Measurements from ENCODE around the gene PEX3.
A peak's percentile ranks its signal among the peaks of the same experiment; 100 is the strongest.
"Not testable (repeated sequence)": the region's sequence is repeated elsewhere in the genome, so short reads cannot be mapped to it uniquely, and the experiment has no call there.

PEX3 gene

GRCh38 chr6:143507358-143508145, 56.9 kb downstream of the PEX3 start:
- no peak for DNase-seq

DNA sequence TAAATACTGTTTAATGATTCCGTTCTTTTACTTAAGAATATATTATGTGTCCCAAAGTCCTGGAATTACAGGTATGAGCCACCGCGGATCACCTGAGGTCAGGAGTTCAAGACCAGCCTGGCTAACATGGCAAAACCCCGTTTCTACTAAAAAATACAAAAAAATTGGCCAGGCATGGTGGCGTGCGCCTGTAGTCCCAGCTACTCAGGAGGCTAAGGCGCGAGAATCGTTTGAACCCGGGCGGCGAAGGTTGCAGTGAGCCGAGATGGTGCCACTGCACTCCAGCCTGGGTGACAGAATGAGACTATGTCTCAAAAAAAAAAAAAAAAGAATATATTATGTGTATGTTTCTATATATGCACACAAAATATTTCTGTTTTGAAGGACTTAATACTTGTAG, 59.7 kb downstream of the PEX3 start:
- DNase-seq: not testable (repeated sequence)

- DNase-seq: peak; percentile 74
Observed at GRCh38 chr6:143510991-143511891, 60.6 kb downstream of the PEX3 start, which contains the start of gene FUCA2. Gene FUCA2 (minus strand): TSS chr6:143511720. CDS start chr6:143511634, 86 bp downstream.

DNA sequence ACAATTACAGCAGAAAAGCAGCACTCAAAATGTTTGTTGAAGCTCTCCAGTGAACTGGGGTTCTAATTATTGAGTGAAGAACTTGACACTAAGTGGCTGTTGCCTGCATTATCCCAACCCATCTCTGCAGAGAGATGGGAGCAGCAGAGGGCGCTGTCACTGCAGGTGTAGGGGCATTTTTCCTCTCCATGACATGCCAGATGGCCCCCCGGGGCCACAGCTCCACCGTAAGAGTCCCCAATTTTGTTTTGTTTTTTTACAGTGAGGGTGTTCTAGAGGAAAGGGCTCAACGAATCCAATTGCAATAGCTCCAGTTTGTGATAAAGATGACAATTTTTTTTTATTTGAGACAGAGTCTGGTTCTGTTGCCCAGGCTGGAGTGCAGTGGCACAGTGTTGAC, 62.8 kb downstream of the PEX3 start:
- DNase-seq: no peak

GRCh38 chr6:143515061-143515760, 64.6 kb downstream of the PEX3 start:
- no peak for DNase-seq

DNA sequence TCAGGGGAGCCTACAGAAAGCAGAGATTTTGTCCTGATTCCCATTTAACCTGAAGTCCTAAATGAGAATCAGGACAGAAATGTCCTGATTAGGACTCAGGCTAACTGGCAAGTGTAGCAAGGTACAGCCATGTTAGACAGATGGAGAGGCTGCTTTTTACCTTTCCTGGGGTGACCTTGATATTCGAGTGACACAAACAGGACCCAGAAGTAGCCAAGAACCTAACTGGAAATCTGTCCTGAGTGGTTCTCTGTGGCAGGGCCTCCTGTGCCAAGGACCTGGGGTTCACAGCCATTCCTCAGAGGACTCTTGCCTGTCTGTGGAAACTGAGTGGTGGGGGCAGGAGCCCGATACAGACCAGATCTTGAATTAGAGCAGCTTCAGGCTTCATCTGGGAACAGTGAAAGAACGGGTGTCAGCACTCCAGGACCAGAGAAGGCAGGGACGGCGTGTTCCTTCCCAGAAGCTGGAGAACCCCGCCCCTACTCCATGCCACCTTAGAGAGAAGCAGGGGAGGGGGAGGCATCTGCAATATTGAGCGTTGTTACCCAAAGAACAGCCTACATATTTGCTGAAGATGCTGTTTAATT, 65.3 kb downstream of the PEX3 start:
- no peak for DNase-seq

GRCh38 chr6:143516690-143517446, 66.3 kb downstream of the PEX3 start:
- DNase-seq: no peak

- no peak for DNase-seq
Observed at GRCh38 chr6:143517447-143517773, 66.8 kb downstream of the PEX3 start.

DNA sequence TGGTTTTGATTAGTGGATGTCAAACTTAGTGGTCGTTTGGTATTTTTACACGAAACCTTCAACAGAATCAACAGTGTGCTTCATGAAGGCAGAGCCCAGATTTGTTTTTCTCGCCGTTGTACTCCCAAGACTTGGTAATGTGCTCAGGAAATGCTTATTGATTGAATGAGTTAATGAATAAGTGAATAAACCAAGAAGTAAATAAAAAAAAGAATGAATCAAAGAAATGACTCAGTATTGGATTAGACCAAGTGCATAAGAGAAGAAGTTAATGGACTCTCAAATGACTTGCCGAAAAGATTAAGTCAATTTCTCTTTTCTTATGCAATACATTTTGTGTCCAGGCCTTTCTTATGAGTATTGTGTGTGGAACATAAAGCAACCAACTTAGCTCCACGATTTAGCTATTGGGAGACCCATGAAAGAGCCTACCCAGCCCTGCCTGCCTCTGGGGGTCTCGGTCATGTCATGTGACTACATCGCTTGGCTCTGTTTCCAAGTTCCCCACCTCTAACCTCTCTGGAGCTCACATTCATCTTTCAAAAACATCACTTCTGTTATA, 71.5 kb downstream of the PEX3 start:
- DNase-seq: no peak

DNA sequence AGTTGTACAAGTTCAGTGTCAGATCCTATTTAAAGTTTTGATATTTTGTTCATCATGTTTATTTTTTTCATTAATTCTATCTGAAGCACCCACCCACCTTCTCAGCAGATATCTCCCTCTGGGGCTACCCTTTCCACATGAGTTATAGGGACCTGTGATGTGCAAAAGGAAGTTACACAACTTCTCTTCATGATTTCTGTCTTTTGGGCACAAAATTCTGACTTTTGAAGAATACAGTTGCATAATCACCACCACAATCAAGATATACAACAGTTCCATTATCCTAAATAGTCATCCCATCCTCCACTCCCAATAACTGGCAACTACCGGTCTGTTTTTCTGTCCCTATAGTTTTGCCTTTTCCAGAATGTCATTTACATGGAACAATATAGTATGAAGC, 74.8 kb downstream of the PEX3 start:
- DNase-seq: no peak

DNA sequence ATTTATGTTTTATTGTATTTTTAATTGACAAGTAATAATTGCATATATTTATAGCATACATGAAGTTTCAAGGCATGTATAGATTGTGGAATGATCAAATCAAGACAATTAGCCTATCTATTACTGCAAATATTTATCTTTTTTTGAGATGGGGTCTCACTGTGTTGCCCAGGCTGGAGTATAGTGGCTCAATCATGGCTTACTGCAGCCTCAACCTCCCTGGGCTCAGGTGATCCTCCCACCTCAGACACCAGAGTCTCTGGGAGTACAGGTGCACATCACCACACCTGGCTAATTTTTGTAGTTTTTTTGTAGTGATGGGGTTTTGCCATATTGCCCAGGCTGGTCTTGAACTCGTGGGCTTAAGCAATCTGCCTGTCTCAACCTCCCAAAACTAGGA, 77.1 kb downstream of the PEX3 start:
- no peak for DNase-seq

GRCh38 chr6:143528164-143528811, 77.7 kb downstream of the PEX3 start:
- DNase-seq: no peak

DNA sequence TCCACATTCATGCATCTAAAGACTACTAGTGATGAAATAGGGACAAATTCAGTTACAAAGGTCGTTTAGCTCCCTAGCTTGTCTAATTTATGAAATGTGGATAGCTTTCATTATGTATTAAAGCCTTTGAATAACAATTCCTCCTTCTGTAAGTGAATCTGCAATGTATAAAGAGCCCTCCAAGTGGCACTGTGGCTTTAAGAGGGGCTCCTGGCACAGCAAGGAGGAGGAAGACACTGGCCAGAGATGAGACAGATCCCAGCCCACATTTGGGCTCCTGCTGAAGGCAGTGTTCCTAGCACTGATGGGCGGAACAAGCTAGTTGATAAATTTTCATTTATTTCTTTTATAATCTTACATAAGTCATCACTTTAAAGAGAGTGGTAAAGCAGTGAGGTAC, 78.5 kb downstream of the PEX3 start:
- DNase-seq: no peak

DNA sequence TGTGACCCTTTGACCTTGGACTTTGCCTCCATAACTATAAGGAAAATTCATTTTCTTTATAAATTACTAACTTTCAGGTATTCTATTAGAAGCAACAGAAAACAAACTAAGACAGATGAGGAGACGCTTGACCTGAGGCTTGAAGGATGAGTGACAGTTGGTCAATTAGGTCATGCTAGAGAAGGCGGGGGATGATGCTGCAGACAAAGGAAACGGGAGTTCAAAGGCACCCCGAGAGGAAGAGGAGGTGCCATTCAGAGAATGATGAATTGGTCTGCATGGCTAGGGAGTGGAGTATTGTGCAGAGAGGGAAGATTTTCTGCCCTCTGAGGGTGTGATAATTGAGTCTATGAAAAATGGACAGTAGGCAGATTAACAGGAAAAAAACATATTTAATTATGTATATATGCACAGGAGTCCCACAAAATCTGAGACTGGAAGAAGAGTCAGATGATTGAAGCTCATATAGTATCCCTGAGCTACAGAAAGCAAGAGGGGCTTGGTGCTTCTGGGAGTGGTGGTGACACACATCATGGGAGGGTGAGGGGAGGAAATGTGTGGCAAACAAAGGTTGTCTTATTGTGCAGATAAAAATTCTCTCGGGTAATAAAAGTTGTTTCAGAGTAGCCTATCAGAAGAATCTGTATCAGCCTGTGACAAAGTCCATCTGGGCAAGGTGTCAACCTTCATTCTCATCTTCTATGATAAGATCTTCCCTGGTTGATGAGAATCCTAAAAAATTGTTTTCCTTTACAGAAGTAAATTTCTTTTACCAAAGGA, 81.3 kb downstream of the PEX3 start:
- no peak for DNase-seq

DNA sequence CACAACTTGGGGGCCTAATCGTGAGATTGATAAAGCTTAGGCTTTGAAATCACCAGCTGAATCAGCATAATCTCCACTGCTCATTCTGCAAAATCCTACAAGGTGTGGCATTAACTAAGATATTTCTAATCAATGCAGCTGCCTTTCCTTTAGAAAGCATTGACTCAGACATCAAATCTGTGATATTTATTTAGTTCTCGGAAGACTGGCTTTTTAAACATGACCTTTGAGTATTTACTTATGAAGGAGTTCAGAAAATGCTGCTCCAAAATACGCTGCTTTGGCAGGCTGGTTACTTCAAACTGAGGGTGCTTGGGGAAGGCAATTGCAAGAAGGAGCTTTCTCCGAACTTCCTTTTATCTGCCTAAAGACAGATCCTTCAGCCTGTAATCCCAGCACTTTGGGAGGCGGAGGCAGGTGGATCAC, 84.6 kb downstream of the PEX3 start:
- DNase-seq: no peak

DNA sequence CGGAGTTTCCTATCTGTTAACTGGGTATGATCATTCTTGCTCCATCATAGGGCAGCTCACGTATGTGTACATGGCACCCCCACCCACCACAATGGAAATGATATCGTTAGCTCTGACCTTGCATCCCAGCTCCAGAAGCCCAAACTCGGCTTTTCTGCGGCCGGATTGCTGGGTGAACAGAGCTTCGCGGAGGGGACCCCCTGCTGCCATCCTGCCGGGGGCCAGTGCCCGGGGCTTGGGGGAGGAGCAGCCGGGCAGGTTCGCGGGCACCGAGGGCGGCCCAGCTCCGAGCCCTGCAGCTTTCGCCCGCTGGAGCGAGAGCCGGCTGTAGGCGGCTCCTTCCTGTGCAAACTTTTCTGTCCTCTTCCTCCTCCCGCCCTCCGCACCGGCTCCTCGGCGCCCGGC, 85.9 kb downstream of the PEX3 start:
- peak; percentile 57 for DNase-seq

DNA sequence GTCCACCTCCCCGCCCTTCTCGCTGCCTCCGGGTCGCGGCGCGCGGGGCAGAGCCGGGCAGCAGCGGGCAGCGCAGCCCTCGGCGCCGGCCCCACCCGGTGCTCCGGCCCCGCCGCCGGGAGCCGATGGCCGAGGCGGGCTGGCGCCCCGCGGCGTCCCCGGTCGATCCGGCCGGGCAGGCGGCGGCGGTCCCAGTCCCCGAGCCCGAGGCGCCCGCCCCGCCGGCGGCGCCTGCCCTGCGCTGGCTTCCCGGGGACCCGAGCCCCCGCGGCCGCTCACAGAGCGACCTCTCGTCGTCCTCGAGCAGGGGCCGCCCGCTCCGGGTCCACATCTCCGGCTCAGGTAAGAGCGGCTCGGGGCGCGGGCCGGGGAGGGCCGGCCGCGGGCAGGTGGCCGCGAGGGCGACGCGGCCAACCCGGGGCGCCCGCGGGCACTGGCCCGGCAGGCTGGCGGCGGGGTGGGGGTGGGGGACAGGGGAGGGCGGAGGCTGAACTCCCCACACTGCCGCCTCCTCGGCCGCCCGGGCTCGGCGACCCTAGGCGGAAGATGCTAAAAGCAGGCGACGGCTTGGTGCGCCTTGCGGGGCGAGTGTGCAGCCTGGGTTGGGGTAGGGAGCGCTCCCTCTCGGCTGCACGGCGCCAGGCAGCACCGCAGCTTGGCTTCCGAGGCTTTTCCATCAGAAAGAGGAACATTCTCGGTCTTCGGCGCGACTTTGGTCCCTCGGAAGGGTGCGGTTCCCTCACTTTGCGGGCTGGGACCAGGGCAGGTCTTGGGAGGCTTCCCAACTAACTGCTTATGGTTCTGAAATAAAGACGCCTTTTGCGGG, 86.5 kb downstream of the PEX3 start:
- DNase-seq: peak; percentile 71

DNA sequence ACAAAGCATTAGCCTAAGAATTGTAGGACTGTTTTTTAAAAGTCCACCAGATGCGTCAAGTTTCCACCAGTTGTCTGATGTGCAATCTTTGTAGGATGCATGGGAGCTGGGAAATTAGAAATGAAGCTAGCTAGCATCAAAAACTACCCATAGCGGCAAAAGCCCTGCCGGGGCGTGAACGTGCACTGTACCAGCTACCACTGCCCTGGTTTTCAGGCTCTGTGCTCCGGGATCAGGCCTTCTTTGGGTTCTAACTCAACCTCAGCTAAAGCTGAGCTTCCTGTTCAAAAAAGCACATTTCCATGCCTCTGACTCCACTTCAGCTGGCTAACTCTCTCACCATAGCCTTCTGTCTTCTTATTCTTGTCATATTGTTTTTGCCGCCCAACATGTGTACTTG, 87.8 kb downstream of the PEX3 start:
- DNase-seq: no peak

GRCh38 chr6:143539106-143539505, 88.5 kb downstream of the PEX3 start:
- peak; percentile 37 for DNase-seq

- no peak for DNase-seq
Observed at GRCh38 chr6:143539734-143540133, 89.1 kb downstream of the PEX3 start.
